SK-N-SH treated with all-trans-retinoic acid at 6 μM for 48 hours (cell line): Measurements from ENCODE around the gene TCERG1L.

Experiments used
- ATAC-seq: fragments of 200-7000 bp; cut with Tn5 transposase; 3 replicates; pipeline ENCODE4 v1.9.1; 2020; ENCODE audit warnings: mild to moderate bottlenecking, moderate library complexity
- ARNTL ChIP-seq: fragments of 450-650 bp; formaldehyde crosslinking; IDR thresholded peaks from 2 replicates; pipeline ENCODE4 v1.5.0; 2020; ENCODE audit warnings: low read depth, mild to moderate bottlenecking, moderate library complexity, borderline replicate concordance
- BACH2 ChIP-seq: fragments of 250-450 bp; sonication (Bioruptor Pico); IDR thresholded peaks from 2 replicates; pipeline ENCODE4 v1.9.0; 2021; ENCODE audit warnings: mild to moderate bottlenecking, borderline replicate concordance
- CSDC2 ChIP-seq: fragments of 250-450 bp; sonication (Bioruptor Pico); IDR thresholded peaks from 2 replicates; pipeline ENCODE4 v1.5.0; 2020; ENCODE audit warnings: mild to moderate bottlenecking, moderate library complexity
- ESRRG ChIP-seq: fragments of 250-450 bp; sonication (Bioruptor Pico); IDR thresholded peaks from 2 replicates; pipeline ENCODE4 v1.6.1; 2021; ENCODE audit warnings: mild to moderate bottlenecking
- GLIS3 ChIP-seq: fragments of 250-450 bp; sonication (Bioruptor Pico); IDR thresholded peaks from 2 replicates; pipeline ENCODE4 v1.5.0; 2020; ENCODE audit warnings: mild to moderate bottlenecking, moderate library complexity
- ISL1 ChIP-seq: fragments of 250-450 bp; sonication (Bioruptor Pico); IDR thresholded peaks from 2 replicates; pipeline ENCODE4 v2.1.2; 2022; ENCODE audit warnings: mild to moderate bottlenecking, moderate library complexity
- OSR1 ChIP-seq: fragments of 250-450 bp; sonication (Bioruptor Pico); IDR thresholded peaks from 2 replicates; pipeline ENCODE4 v1.8.0; 2022; ENCODE audit warnings: moderate library complexity, mild to moderate bottlenecking, inconsistent platforms
- PPARA ChIP-seq: fragments of 250-450 bp; sonication (Bioruptor Pico); IDR thresholded peaks from 2 replicates; pipeline ENCODE4 v1.5.0; 2020; ENCODE audit warnings: mild to moderate bottlenecking, borderline replicate concordance
- RARB ChIP-seq: fragments of 250-450 bp; sonication (Bioruptor Pico); IDR thresholded peaks from 2 replicates; pipeline ENCODE4 v1.8.0; 2021; ENCODE audit warnings: mild to moderate bottlenecking, moderate library complexity
- SNAI2 ChIP-seq: fragments of 250-450 bp; sonication (Bioruptor Pico); IDR thresholded peaks from 2 replicates; pipeline ENCODE4 v1.5.0; 2020; ENCODE audit warnings: mild to moderate bottlenecking, moderate library complexity
- TCF4 ChIP-seq: fragments of 250-450 bp; sonication (Bioruptor Pico); IDR thresholded peaks from 2 replicates; pipeline ENCODE4 v1.8.0; 2021; ENCODE audit warnings: mild to moderate bottlenecking, moderate library complexity, borderline replicate concordance
- ZC3H10 ChIP-seq: fragments of 250-450 bp; sonication (Bioruptor Pico); IDR thresholded peaks from 2 replicates; pipeline ENCODE4 v1.5.1; 2021; ENCODE audit warnings: mild to moderate bottlenecking, moderate library complexity
- ZFP3 ChIP-seq: fragments of 250-450 bp; sonication (Bioruptor Pico); IDR thresholded peaks from 2 replicates; pipeline ENCODE4 v1.5.0; 2020; ENCODE audit warnings: mild to moderate bottlenecking, moderate library complexity
- ZFP30 ChIP-seq: fragments of 450-650 bp; formaldehyde crosslinking; IDR thresholded peaks from 2 replicates; pipeline ENCODE4 v1.5.0; 2022; ENCODE audit warnings: mild to moderate bottlenecking, moderate library complexity
- ZNF565 ChIP-seq: fragments of 450-650 bp; formaldehyde crosslinking; conservative IDR thresholded peaks from 2 replicates; pipeline ENCODE4 v1.5.0; 2020; ENCODE audit warnings: low read depth, mild to moderate bottlenecking, moderate library complexity
- ZNF70 ChIP-seq: fragments of 450-650 bp; formaldehyde crosslinking; IDR thresholded peaks from 2 replicates; pipeline ENCODE4 v1.5.0; 2020; ENCODE audit warnings: mild to moderate bottlenecking, moderate library complexity
- ZNF8 ChIP-seq: fragments of 450-650 bp; formaldehyde crosslinking; IDR thresholded peaks from 2 replicates; pipeline ENCODE4 v1.5.0; 2020; ENCODE audit warnings: mild to moderate bottlenecking, moderate library complexity
- TF ChIP-seq, protein P1 (sequence below): fragments of 250-450 bp; sonication (Bioruptor Pico); IDR thresholded peaks from 2 replicates; pipeline ENCODE4 v1.8.0; 2020; ENCODE audit warnings: mild to moderate bottlenecking, moderate library complexity, borderline replicate concordance
- TF ChIP-seq, protein P2 (sequence below): fragments of 250-450 bp; sonication (Bioruptor Pico); IDR thresholded peaks from 2 replicates; pipeline ENCODE4 v1.5.1; 2020; ENCODE audit warnings: low read depth, mild to moderate bottlenecking, moderate library complexity
- TF ChIP-seq, protein P3 (sequence below): fragments of 250-450 bp; sonication (Bioruptor Pico); IDR thresholded peaks from 2 replicates; pipeline ENCODE4 v1.8.0; 2021; ENCODE audit warnings: low read depth, mild to moderate bottlenecking, moderate library complexity, borderline replicate concordance
- TF ChIP-seq, protein P4 (sequence below): fragments of 250-450 bp; sonication (Bioruptor Pico); IDR thresholded peaks from 2 replicates; pipeline ENCODE4 v1.5.0; 2020; ENCODE audit warnings: mild to moderate bottlenecking, moderate library complexity

TCERG1L gene

DNA sequence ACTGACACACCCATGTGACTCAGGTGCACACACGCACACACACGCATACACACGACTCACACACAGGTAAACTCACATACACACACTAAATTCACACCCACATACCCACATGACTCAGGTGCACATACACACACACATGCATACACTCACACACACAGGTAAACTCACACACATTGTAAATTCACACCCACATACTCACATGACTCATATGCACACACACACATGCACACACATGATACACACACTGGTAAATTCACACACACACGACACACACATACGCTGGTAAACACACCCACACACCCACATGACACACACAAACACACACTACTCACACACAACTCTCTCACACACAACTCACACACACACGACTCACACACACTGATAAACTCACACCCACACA, 63.6 kb downstream of the TCERG1L start:
- ATAC-seq, result no peak
- TF ChIP-seq, protein P1, sequence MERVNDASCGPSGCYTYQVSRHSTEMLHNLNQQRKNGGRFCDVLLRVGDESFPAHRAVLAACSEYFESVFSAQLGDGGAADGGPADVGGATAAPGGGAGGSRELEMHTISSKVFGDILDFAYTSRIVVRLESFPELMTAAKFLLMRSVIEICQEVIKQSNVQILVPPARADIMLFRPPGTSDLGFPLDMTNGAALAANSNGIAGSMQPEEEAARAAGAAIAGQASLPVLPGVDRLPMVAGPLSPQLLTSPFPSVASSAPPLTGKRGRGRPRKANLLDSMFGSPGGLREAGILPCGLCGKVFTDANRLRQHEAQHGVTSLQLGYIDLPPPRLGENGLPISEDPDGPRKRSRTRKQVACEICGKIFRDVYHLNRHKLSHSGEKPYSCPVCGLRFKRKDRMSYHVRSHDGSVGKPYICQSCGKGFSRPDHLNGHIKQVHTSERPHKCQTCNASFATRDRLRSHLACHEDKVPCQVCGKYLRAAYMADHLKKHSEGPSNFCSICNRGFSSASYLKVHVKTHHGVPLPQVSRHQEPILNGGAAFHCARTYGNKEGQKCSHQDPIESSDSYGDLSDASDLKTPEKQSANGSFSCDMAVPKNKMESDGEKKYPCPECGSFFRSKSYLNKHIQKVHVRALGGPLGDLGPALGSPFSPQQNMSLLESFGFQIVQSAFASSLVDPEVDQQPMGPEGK (CRISPR knock-in tag), result no peak
- TF ChIP-seq BACH2 (CRISPR knock-in tag) (no peak), ARNTL (CRISPR knock-in tag) (no peak), ZNF8 (CRISPR knock-in tag) (no peak), ZNF565 (CRISPR knock-in tag) (no peak), PPARA (CRISPR knock-in tag) (no peak), GLIS3 (no peak), OSR1 (CRISPR knock-in tag) (no peak), ZFP30 (CRISPR knock-in tag) (no peak), SNAI2 (CRISPR knock-in tag) (no peak), ZNF70 (CRISPR knock-in tag) (no peak)
- TF ChIP-seq, protein P2, sequence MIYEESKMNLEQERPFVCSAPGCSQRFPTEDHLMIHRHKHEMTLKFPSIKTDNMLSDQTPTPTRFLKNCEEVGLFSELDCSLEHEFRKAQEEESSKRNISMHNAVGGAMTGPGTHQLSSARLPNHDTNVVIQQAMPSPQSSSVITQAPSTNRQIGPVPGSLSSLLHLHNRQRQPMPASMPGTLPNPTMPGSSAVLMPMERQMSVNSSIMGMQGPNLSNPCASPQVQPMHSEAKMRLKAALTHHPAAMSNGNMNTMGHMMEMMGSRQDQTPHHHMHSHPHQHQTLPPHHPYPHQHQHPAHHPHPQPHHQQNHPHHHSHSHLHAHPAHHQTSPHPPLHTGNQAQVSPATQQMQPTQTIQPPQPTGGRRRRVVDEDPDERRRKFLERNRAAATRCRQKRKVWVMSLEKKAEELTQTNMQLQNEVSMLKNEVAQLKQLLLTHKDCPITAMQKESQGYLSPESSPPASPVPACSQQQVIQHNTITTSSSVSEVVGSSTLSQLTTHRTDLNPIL (CRISPR knock-in tag), result no peak

DNA sequence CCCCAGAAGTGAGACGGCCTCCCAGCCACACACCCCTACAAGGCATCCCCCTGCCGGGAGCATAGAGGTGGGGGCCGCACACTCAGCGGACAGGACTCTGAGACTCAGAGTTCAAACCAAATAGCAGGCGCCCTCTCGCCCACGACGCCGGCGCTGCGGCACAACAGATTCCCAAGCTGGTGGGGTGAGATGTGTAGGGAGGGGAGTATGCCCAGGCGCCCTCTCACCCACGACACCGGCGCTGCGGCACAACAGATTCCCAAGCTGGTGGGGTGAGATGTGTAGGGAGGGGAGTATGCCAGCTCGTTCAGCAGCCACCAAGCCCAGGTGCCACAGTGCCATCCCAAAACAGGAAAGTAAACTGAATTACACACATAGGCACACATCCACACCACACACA, 64.7 kb downstream of the TCERG1L start:
- ATAC-seq, result no peak
- TF ChIP-seq ZNF565 (CRISPR knock-in tag) (no peak), RARB (no peak), ZFP3 (CRISPR knock-in tag) (no peak), ZFP30 (CRISPR knock-in tag) (no peak), TCF4 (no peak), ARNTL (CRISPR knock-in tag) (no peak), ZC3H10 (CRISPR knock-in tag) (no peak), BACH2 (CRISPR knock-in tag) (no peak), SNAI2 (CRISPR knock-in tag) (no peak), ZNF8 (CRISPR knock-in tag) (no peak), CSDC2 (CRISPR knock-in tag) (no peak), ZNF70 (CRISPR knock-in tag) (no peak)
- TF ChIP-seq, protein P3, sequence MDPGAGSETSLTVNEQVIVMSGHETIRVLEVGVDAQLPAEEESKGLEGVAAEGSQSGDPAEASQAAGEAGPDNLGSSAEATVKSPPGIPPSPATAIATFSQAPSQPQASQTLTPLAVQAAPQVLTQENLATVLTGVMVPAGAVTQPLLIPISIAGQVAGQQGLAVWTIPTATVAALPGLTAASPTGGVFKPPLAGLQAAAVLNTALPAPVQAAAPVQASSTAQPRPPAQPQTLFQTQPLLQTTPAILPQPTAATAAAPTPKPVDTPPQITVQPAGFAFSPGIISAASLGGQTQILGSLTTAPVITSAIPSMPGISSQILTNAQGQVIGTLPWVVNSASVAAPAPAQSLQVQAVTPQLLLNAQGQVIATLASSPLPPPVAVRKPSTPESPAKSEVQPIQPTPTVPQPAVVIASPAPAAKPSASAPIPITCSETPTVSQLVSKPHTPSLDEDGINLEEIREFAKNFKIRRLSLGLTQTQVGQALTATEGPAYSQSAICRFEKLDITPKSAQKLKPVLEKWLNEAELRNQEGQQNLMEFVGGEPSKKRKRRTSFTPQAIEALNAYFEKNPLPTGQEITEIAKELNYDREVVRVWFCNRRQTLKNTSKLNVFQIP (CRISPR knock-in tag), result no peak
- TF ChIP-seq, protein P1 (CRISPR knock-in tag), result no peak

DNA sequence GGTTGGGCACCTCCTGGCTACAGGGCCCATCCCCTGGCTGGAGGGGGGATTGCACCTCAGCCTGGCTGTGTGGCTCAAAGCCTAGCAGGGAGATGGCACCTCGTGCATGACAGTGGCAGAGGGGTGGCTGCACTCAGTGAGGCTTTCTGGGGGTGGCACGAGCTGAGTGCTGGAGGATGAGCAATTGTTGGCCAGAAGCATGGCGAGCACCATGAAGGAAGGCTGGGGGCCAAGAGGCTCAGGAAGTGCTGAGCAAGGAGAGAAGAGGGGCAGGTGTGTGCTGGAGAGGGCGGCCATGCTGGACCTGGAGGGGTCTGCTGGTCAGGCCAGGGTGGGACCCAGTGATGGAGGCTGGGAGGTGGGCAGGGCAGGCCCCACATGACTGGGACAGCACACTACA, 65.4 kb downstream of the TCERG1L start:
- no peak for TF ChIP-seq ZC3H10 (CRISPR knock-in tag)
- no peak for TF ChIP-seq ESRRG (CRISPR knock-in tag)
- no peak for TF ChIP-seq BACH2 (CRISPR knock-in tag)
- no peak for TF ChIP-seq ZNF565 (CRISPR knock-in tag)
- no peak for TF ChIP-seq ARNTL (CRISPR knock-in tag)
- TF ChIP-seq TCF4, result no peak
- TF ChIP-seq ZNF8 (CRISPR knock-in tag), result no peak
- TF ChIP-seq, protein P2 (CRISPR knock-in tag), result no peak
- TF ChIP-seq, protein P4, sequence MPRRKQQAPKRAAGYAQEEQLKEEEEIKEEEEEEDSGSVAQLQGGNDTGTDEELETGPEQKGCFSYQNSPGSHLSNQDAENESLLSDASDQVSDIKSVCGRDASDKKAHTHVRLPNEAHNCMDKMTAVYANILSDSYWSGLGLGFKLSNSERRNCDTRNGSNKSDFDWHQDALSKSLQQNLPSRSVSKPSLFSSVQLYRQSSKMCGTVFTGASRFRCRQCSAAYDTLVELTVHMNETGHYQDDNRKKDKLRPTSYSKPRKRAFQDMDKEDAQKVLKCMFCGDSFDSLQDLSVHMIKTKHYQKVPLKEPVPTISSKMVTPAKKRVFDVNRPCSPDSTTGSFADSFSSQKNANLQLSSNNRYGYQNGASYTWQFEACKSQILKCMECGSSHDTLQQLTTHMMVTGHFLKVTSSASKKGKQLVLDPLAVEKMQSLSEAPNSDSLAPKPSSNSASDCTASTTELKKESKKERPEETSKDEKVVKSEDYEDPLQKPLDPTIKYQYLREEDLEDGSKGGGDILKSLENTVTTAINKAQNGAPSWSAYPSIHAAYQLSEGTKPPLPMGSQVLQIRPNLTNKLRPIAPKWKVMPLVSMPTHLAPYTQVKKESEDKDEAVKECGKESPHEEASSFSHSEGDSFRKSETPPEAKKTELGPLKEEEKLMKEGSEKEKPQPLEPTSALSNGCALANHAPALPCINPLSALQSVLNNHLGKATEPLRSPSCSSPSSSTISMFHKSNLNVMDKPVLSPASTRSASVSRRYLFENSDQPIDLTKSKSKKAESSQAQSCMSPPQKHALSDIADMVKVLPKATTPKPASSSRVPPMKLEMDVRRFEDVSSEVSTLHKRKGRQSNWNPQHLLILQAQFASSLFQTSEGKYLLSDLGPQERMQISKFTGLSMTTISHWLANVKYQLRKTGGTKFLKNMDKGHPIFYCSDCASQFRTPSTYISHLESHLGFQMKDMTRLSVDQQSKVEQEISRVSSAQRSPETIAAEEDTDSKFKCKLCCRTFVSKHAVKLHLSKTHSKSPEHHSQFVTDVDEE (CRISPR knock-in tag), result no peak
- no peak for TF ChIP-seq RARB
- no peak for TF ChIP-seq CSDC2 (CRISPR knock-in tag)
- TF ChIP-seq, protein P1 (CRISPR knock-in tag), result no peak
- TF ChIP-seq ISL1 (CRISPR knock-in tag), result no peak
- no peak for TF ChIP-seq SNAI2 (CRISPR knock-in tag)
- no peak for TF ChIP-seq ZFP3 (CRISPR knock-in tag)
- no peak for TF ChIP-seq ZNF70 (CRISPR knock-in tag)
- TF ChIP-seq OSR1 (CRISPR knock-in tag), result no peak
- no peak for TF ChIP-seq ZFP30 (CRISPR knock-in tag)
- no peak for ATAC-seq
